IMR-90 (cell line): ENCODE results near the gene DHFR. TPM values are rescaled to one million over a fixed set of nuclear protein-coding genes. Genes with fewer than 3 reads are reported as not detected.

Experiments
- ATAC-seq: fragments of 200-7000 bp; cut with Tn5 transposase; 2 replicates; pipeline ENCODE4 v1.9.1; 2020; ENCODE audit warnings: low read depth, mild to moderate bottlenecking, moderate library complexity
- BruUV-seq: library from RNA; stranded (reverse); fragments of 400-500 nt; replicated peaks from 2 replicates; lab custom pipeline; 2021; lab: Mats Ljungman, UMichigan
- CTCF ChIA-PET: fragments of 300-600 bp; formaldehyde crosslinking; extraction: SDS; loops from one replicate; lab custom pipeline; 2021; ENCODE audit warnings: antibody characterized with exemption; lab: Yijun Ruan, JAX
- POLR2A ChIA-PET: fragments of 300-600 bp; sonication (Branson Sonifier 250); formaldehyde crosslinking; loops from one replicate; lab custom pipeline; 2022; ENCODE audit warnings: antibody characterized with exemption; ENCODE audit not compliant: unreplicated experiment; lab: Charles Lee
- DNase-seq: peaks from one replicate; pipeline ENCODE4 v3.0.0; 2013
- H2AFZ ChIP-seq: replicated peaks from 2 replicates; pipeline ENCODE3; 2013; ENCODE audit warnings: low read length, mild to moderate bottlenecking; ENCODE audit not compliant: poor library complexity
- H2AK5ac ChIP-seq: 2 replicates; pipeline ENCODE4 v1.6.1; 2013; ENCODE audit warnings: low read depth, low read length, inconsistent platforms
- H2AK9ac ChIP-seq: replicated peaks from 2 replicates; pipeline ENCODE3; 2013; ENCODE audit warnings: mild to moderate bottlenecking, low read depth, low read length, moderate library complexity; ENCODE audit not compliant: poor library complexity
- H2BK120ac ChIP-seq: 2 replicates; pipeline ENCODE4 v1.6.1; 2013; ENCODE audit warnings: low read depth, low read length, inconsistent platforms
- H2BK15ac ChIP-seq: 3 replicates; pipeline ENCODE4 v1.6.1; 2013; ENCODE audit warnings: low read depth, low read length, inconsistent platforms
- H2BK20ac ChIP-seq: 2 replicates; pipeline ENCODE4 v1.6.1; 2013; ENCODE audit warnings: low read depth, mild to moderate bottlenecking, inconsistent platforms, low read length, moderate library complexity
- H2BK5ac ChIP-seq: 2 replicates; pipeline ENCODE4 v1.6.1; 2013; ENCODE audit warnings: mild to moderate bottlenecking, low read depth, low read length, inconsistent platforms; ENCODE audit not compliant: poor library complexity, severe bottlenecking
- H3K14ac ChIP-seq: replicated peaks from 2 replicates; pipeline ENCODE4 v1.6.1; 2013; ENCODE audit warnings: low read depth, low read length, inconsistent platforms
- H3K18ac ChIP-seq: 2 replicates; pipeline ENCODE4 v1.6.1; 2013; ENCODE audit warnings: low read depth, low read length, control low read depth
- H3K23ac ChIP-seq: 2 replicates; pipeline ENCODE4 v1.6.1; 2013; ENCODE audit warnings: low read depth, low read length, inconsistent platforms
- H3K27ac ChIP-seq: 2 replicates; pipeline ENCODE4 v1.5.1; 2013; ENCODE audit warnings: mild to moderate bottlenecking, control low read depth, low read length; ENCODE audit not compliant: insufficient read depth
- H3K27me3 ChIP-seq: 2 replicates; pipeline ENCODE4 v1.6.1; 2013; ENCODE audit warnings: low read length; ENCODE audit not compliant: control insufficient read depth, insufficient read depth
- H3K36me3 ChIP-seq: 2 replicates; pipeline ENCODE4 v1.6.1; 2013; ENCODE audit warnings: low read length, mixed read lengths; ENCODE audit not compliant: control insufficient read depth, insufficient read depth
- H3K4ac ChIP-seq: 2 replicates; pipeline ENCODE4 v1.6.1; 2013; ENCODE audit warnings: low read depth, low read length, inconsistent platforms
- H3K4me1 ChIP-seq: 2 replicates; pipeline ENCODE4 v1.6.1; 2013; ENCODE audit warnings: low read length, mixed read lengths; ENCODE audit not compliant: control insufficient read depth, insufficient read depth
- H3K4me2 ChIP-seq: 2 replicates; pipeline ENCODE4 v1.6.1; 2013; ENCODE audit warnings: low read depth, mild to moderate bottlenecking, control low read depth, low read length, moderate library complexity
- H3K4me3 ChIP-seq: 2 replicates; pipeline ENCODE4 v1.5.1; 2013; ENCODE audit warnings: low read depth, mild to moderate bottlenecking, control low read depth, low read length, moderate library complexity; ENCODE audit not compliant: insufficient read depth
- H3K56ac ChIP-seq: 2 replicates; pipeline ENCODE4 v1.6.1; 2013; ENCODE audit warnings: low read length, inconsistent platforms; ENCODE audit not compliant: insufficient read depth; ENCODE audit errors: extremely low read depth
- H3K79me1 ChIP-seq, 2 experiments: 2 replicates each; pipeline ENCODE4 v1.6.1; 2013; ENCODE audit warnings: low read length in 2 of 2, inconsistent platforms in 1 of 2, low read depth in 1 of 2
- H3K9ac ChIP-seq: 2 replicates; pipeline ENCODE4 v1.6.1; 2013; ENCODE audit warnings: low read depth, low read length, control low read depth
- H3K9me1 ChIP-seq: 2 replicates; pipeline ENCODE4 v1.6.1; 2013; ENCODE audit warnings: low read length, inconsistent platforms; ENCODE audit not compliant: insufficient read depth
- H3K9me3 ChIP-seq: 2 replicates; pipeline ENCODE4 v1.6.1; 2013; ENCODE audit warnings: low read length; ENCODE audit not compliant: control insufficient read depth, insufficient read depth
- H4K20me1 ChIP-seq: 2 replicates; pipeline ENCODE4 v1.6.1; 2013; ENCODE audit warnings: low read length, inconsistent platforms; ENCODE audit not compliant: insufficient read depth
- H4K5ac ChIP-seq: 2 replicates; pipeline ENCODE4 v1.6.1; 2013; ENCODE audit warnings: mild to moderate bottlenecking, low read depth, low read length, control low read depth
- H4K8ac ChIP-seq, 2 experiments: 2 replicates each; pipeline ENCODE4 v1.6.1; 2013; ENCODE audit warnings: low read depth in 2 of 2, low read length in 2 of 2, control low read depth in 1 of 2, inconsistent platforms in 1 of 2
- H4K91ac ChIP-seq: 2 replicates; pipeline ENCODE4 v1.6.1; 2013; ENCODE audit warnings: low read depth, low read length, inconsistent platforms; ENCODE audit not compliant: insufficient read depth
- CHD1 ChIP-seq: IDR thresholded peaks from 2 replicates; pipeline ENCODE4 v1.6.1; 2012; ENCODE audit warnings: low read depth, low read length, improper control_type of control experiment
- CTCF ChIP-seq: conservative IDR thresholded peaks from 2 replicates; pipeline ENCODE4 v1.5.1; 2012; ENCODE audit warnings: mild to moderate bottlenecking, low read depth, low read length, improper control_type of control experiment
- MAZ ChIP-seq: IDR thresholded peaks from 2 replicates; pipeline ENCODE4 v1.6.1; 2012; ENCODE audit warnings: low read depth, mild to moderate bottlenecking, low read length, improper control_type of control experiment, moderate library complexity, borderline replicate concordance
- NFE2L2 ChIP-seq: fragments of 150-350 bp; IDR thresholded peaks from 2 replicates; pipeline ENCODE4 v1.6.1; 2016; ENCODE audit warnings: low read depth, mild to moderate bottlenecking, low read length
- POLR2A ChIP-seq: IDR thresholded peaks from 2 replicates; pipeline ENCODE4 v1.6.1; 2012; ENCODE audit warnings: mild to moderate bottlenecking, low read depth, low read length
- RAD21 ChIP-seq: IDR thresholded peaks from 2 replicates; pipeline ENCODE4 v1.6.1; 2012; ENCODE audit warnings: low read length, improper control_type of control experiment
- RFX5 ChIP-seq: IDR thresholded peaks from 2 replicates; pipeline ENCODE4 v1.8.0; 2012; ENCODE audit warnings: low read depth, mild to moderate bottlenecking, low read length, moderate library complexity
- dilution Hi-C: fragments of 300-500 bp; cut with HindIII; formaldehyde crosslinking; loops from one replicate; pipeline ENCODE4 v1.14.3; 2018; ENCODE audit warnings: low sequenced_read_pairs; ENCODE audit not compliant: unreplicated experiment
- in situ Hi-C: fragments of 300-500 bp; cut with MboI; formaldehyde crosslinking; loops from 3 replicates; pipeline ENCODE4 v1.14.3; 2019; ENCODE audit warnings: low sequenced_read_pairs, inconsistent platforms, mixed read lengths
- intact Hi-C: fragments of 100-400 bp; cut with micrococcal nuclease; formaldehyde crosslinking; loops from 2 replicates; pipeline ENCODE4 v1.10.0; 2022
- polyA plus RNA-seq, 3 experiments: library from polyadenylated mRNA; depleted of rRNA; stranded (reverse); fragments of >200 nt; gene quantifications; 2 replicates each; pipeline ENCODE4 v1.2.3, GENCODE V29; 2012; ENCODE audit warnings: low replicate concordance in 1 of 3
- total RNA-seq: library from RNA; depleted of rRNA; stranded (reverse); fragments of >200 nt; gene quantifications from 2 replicates; pipeline ENCODE4 v1.2.3, GENCODE V29; 2012

The DHFR gene
- total and polyA plus RNA-seq, 2 of the 4 experiments (the other 2 are of a cell fraction): 20.6 to 29.4 TPM

- CTCF ChIA-PET: no interaction called here
- in situ Hi-C loops: no loop called here
Measured at GRCh38 chr5:80703291-80703690, 48.5 kb upstream of the DHFR start.

More at GRCh38 chr5:80703291-80703690, 48.5 kb upstream of the DHFR start:
- no TSS peak for BruUV-seq
- intact Hi-C loops: no loop called here
- H2BK120ac ChIP-seq: no peak overlapping the region
- H3K4ac ChIP-seq: no peak overlapping the region
- H2BK20ac ChIP-seq: no peak overlapping the region
- H3K9me1 ChIP-seq: peaks cover 13% of the 10 kb centered on the region; the same call in 1 of the 2 replicates
- H4K20me1 ChIP-seq: no peaks in the 10 kb centered on the region
- peaks cover 5% of the 10 kb centered on the region for H3K4me1 ChIP-seq
- H3K79me1 ChIP-seq: peaks cover 0 to 9% of the 10 kb centered on the region in 2 experiments; a peak in 2 of 4 replicates
- no peak overlapping the region for H4K8ac ChIP-seq
- H3K9ac ChIP-seq: no peak overlapping the region
- dilution Hi-C loops: no loop called here
- H3K23ac ChIP-seq: no peak overlapping the region
- no peak overlapping the region for H3K27ac ChIP-seq
- H2AK9ac ChIP-seq: no peak overlapping the region
- no peaks in the 10 kb centered on the region for H3K9me3 ChIP-seq
- no peak overlapping the region for H3K14ac ChIP-seq
- no peak overlapping the region for H3K56ac ChIP-seq
- POLR2A ChIA-PET: no interaction called here
- no peak overlapping the region for H3K4me3 ChIP-seq
- no peak for ATAC-seq
- no peak overlapping the region for H2BK5ac ChIP-seq
- peaks cover 11% of the 10 kb centered on the region for H3K36me3 ChIP-seq
- TF ChIP-seq RAD21: no peak
- TF ChIP-seq CTCF: no peak
- no peak for TF ChIP-seq POLR2A
- TF ChIP-seq CHD1: no peak
- TF ChIP-seq MAZ: no peak
- no peak for TF ChIP-seq RFX5
- TF ChIP-seq NFE2L2: no peak
- DNase-seq: no peak
- H3K27me3 ChIP-seq: no peaks in the 10 kb centered on the region
- H2BK15ac ChIP-seq: no peak overlapping the region
- no peak overlapping the region for H3K4me2 ChIP-seq
- no peak overlapping the region for H2AFZ ChIP-seq
- no peak overlapping the region for H2AK5ac ChIP-seq
- H4K5ac ChIP-seq: no peak overlapping the region
- no peak overlapping the region for H3K18ac ChIP-seq
- H4K91ac ChIP-seq: no peak overlapping the region
